Mesenteric fat pad (tissue), 1 donor: ENCODE results near the gene LMOD2. TPM values are rescaled to one million over a fixed set of nuclear protein-coding genes. Genes with fewer than 3 reads are reported as not detected.

ENCODE experiments used
- DNase-seq: peaks from one replicate; pipeline ENCODE4 v3.0.0-alpha.2; 2020; ENCODE audit warnings: low spot score
- total RNA-seq: library from RNA; stranded (reverse); fragmentation: NEBNext Ultra II Directional; extraction: Animal tissue kit (Norgen Biotek cat#: 25700); gene quantifications from one replicate; pipeline ENCODE4 v1.2.1, GENCODE V29; 2021
- donor health status: DM: yes; HTN: yes; CAD: no.

Gene LMOD2
- total RNA-seq, 1 donor from 2014 or later, result not detected

DNA sequence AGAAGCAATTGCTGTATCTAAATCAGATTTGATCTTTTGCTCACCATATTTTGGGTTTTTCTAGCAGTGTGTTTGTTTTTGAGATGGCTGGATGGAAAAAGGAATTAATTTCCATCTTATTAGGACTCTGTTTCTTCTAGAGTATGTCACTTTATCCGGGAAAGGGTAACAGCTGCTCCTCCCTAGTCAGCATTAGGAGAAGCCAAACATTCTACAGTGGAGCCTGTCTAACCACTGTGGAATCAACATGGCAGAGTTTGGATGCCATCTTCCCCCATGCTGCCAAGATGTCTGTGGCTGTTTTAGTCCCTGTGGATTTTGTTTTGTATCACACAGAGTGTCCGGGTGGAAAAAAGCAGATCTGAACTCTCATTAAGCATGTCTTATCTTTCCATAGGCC is 16.0 kb upstream of the LMOD2 start:
- DNase-seq, result no peak

DNA sequence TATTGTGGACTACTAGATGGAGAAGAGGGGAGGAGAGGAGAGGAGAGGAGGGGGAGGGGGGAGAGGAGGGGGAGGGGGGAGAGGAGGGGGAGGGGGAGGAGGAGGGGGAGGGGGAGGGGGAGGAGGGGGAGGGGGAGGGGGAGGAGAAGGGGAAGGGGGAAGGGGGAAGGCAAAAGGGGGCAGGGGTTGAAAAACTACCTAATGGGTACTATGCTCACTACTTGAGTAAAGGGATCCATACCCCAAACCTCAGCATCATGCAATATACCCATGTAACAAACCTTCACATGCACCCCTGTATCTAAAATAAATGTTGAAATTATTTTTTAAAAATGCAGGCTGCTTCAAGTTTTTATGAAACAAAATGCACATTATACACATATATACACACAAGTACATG is 15.1 kb upstream of the LMOD2 start:
- no peak for DNase-seq

DNA sequence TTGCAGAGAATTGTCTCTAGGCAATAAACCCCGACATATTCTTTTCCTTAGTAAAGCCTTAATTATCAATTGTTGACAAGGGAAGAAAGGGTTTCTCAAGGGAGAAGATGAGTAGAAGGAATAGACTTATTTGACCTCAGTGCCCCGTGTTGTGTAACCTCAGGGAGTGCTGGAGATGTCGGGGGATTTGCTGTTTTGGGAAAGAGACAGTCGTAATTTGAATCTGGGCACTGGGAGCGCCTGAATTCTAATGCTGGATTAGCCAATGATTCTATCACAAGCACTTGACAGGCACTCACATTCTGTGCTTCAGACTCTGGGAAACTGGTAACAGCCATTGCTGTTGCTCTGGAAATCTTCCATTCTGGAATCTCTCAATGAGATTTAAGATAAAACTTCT is 13.8 kb upstream of the LMOD2 start:
- no peak for DNase-seq

DNA sequence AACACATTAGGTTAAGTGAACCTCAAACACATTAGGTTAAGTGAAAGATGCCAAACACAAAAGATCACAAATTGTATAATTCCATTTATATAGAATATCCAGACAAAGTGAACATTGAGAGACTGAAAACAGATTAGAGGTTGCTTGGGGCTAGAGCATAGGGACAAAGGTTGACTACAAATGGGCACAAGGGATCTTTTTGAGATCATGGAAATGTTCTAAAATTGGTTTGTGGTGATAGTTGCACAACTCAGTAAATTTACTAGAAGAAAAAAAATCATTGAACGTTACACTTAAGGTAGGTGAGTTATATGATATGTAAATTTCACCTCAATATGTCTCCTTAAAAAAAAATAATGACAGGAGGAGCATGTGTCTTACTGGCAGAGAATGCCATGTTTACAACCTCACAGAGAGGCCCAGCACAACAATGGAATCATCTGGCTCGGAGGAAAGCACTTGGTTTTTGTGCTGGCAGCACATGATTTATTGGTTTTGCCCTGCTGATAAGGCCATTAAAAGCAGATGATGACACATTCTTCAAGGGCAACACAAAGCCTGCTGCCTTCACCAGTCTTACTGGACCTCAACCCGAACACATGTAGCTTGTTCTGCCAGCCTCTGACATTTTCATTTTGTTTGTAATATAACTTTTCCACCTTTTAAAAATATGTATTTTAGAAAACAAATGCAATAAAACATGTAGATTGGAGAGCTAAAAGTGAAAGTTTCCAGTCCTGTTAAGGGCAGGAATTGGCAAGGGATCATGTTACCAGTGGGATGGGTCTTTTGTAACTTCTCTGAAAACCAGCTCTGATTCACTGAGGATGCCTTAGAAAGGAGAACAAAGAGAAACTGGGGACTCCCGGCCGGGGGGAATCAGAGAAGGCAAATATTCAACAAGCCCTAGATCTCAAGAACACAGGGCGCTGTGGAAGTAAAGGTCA is 11.9 kb upstream of the LMOD2 start:
- no peak for DNase-seq

DNA sequence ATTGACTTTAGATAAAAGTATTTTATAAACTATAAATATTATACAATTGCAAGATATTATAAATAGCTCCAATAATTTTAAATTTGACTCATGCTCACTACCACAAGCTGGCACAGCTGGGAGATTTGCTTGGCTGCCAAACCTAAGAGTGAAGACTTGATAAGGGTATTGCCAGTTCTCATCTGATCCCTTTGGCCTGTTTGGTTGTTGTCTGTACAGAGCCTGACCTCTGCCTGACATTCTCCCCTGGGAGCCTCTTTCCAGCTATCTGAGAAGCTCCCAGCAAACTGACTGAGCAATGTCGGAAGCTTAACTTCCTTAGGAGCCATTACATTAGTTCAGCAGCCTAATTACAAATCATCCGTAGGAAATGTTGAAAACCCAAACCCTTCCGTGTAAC is 10.2 kb upstream of the LMOD2 start:
- DNase-seq, result no peak

DNA sequence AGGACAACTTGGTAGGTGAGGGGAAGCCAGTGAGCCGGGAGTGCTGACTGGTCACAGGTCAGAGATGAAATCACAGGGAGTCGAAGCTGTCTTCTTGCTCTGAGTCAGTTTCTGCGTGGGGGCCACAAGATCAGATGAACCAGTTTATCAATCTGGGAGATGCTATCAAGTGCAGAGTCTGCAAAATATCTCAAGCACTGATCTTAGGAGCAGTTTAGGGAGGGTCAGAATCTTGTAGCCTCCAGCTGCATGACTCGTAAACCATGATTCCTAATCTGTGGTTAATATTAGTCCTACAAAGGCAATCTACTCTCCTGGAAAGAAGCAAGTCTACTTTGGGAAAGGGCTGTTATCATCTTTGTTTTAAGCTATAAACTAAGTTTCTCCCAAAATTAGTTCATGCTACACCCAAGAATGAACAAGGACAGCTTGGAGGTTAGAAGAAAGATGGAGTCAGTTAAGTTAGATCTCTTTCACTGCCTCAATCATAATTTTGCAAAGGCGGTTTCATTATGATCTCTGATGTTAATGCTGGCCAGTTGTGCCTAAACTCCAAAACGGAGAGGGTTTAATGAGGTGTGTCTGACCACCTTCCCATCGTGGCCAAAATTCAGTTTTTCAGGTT is 8.4 kb upstream of the LMOD2 start:
- DNase-seq, result no peak

DNA sequence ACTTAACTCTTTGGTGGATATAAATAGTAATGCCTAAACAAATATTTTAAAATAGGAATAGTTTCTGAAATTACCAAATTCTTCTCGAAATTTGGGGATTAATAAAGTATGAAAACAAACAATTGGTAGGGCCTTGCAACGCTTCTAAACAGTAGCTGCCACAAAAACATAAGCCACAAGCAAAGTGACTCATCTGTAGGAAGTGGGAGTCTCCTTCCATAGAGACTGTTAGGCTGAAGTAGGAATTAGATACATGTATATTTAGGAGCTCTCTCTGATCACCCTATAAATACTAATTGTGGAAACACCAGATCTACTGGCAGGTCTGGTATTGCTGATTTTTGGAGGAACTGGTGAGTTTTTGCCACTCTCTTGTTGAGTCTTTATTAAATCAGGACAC is 5.7 kb upstream of the LMOD2 start:
- no peak for DNase-seq

DNA sequence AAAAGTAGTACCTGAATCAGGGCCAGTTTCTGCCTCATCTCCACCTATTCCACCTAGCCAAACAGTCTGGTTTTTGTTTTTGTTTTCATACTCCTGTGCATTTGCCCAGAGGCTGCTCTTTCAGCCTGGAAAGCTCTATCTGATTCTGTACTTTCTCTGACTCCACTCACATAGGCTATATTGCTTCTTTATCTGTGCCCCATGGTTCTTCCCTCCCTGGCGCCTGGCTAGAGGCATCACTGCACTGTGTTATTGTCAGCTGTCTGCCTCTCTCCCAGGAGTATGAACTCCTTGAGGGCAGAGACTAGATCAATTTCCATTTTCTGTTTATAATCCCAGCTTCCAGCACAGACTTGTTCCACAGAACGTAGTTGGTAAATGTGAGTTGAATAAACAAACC is 5.1 kb upstream of the LMOD2 start:
- DNase-seq, result no peak

DNA sequence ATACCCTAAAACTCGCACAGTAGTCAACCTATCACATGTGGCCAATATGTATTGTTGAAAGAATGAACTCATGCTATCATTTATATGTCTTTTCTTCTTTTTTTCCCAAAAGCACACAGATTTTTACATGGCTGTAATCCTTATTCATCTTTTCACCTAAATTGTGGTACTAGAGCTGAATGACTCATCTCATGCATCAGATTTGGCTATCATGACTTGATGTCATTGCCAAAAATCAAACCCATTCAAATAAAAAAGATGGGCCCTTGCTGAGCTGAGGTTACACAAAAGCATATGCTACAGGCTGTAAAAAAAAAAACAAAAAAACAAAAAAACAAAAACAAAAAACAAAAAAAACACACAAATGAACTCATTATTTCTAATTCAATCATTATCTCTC is 3.3 kb upstream of the LMOD2 start:
- no peak for DNase-seq

DNA sequence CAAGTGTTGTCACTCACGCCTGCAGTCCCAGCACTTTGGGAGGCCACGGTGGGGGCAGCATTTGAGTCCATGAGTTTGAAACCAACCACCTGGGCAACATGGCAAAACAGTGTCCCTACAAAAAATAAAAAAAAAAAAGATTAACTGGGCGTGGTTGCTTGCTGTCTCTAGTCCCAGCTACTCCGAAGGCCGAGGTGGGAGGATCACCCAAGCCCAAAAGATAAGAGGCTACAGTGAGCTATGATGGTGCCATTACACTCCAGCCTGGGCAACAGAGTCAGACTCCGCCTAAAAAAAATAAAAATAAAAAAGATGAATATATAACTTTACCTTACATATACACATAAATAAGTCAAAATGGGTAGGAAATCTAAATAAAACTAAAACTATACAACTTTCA is 2.5 kb upstream of the LMOD2 start:
- no peak for DNase-seq

DNA sequence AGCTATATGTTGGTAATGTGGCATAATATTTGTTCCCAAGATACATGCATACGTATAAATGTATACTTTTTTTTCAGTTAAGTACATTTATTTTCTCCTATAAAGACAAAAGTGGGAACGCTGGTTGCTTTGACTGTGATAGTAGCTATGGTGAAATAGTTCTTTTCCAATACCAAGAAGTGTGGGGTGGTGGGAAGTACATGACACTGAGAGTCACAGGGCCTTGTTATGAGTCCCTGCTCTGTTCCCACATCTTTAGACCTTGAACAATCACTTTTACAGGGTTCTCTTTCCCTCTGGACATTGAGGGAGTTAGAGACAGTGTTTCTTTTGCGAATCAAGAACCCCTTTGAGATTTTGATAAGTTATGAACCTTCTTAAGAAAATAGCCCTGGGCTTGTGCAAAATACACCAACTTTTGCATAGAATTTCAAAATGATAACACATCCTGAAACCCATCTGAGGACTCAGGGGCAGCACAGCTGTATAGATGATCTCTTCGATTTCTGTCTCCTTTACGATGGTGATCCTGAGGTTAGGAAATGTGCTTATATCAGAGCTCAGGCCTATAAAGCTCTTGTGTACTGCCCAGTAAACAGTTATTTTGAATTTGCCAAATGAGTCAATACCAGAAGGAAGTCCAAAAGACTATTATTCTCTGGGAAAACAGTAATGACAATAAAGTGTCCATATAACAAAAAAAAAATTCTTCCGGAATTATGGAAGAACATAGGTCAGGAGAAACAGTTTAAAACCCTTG is 1.1 kb downstream of the LMOD2 start:
- DNase-seq, result no peak

DNA sequence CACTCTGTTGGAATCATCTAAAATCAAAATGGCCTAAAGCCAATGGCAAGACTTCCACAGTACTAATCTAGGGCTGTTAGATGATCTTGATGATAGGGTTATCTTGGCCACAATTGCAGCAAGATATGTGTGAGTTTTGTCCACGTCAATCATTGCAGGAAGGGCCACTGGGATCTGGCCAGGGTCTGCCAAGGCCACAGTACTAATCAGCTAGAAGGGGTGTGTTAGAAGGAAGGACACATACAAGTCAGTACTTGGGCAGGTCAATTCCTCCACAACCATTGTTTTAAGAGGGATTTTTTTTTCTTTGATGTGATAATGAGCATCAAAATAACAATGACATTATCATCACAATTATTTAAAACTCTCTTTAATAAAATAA is 1.6 kb downstream of the LMOD2 start:
- DNase-seq, result no peak

DNA sequence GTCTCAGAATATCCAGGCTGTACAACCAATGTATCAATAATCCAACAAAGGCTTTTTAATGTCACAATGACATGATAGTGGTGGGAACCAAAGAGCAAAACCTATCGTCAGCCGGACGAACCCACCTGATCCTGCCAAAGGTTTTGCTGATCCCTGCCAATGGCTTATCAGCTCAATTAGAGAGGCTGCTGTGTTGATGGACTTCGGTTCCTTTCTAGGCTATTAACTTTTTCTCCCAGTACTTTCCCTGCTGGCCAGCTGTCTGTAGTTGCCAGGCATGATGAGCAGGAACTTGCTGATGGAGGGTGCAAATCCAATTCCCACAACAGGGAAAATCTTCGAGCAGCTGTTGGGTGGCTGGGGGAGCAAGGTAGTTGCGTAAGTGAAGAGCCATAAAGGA is 2.4 kb downstream of the LMOD2 start:
- DNase-seq, result no peak

DNA sequence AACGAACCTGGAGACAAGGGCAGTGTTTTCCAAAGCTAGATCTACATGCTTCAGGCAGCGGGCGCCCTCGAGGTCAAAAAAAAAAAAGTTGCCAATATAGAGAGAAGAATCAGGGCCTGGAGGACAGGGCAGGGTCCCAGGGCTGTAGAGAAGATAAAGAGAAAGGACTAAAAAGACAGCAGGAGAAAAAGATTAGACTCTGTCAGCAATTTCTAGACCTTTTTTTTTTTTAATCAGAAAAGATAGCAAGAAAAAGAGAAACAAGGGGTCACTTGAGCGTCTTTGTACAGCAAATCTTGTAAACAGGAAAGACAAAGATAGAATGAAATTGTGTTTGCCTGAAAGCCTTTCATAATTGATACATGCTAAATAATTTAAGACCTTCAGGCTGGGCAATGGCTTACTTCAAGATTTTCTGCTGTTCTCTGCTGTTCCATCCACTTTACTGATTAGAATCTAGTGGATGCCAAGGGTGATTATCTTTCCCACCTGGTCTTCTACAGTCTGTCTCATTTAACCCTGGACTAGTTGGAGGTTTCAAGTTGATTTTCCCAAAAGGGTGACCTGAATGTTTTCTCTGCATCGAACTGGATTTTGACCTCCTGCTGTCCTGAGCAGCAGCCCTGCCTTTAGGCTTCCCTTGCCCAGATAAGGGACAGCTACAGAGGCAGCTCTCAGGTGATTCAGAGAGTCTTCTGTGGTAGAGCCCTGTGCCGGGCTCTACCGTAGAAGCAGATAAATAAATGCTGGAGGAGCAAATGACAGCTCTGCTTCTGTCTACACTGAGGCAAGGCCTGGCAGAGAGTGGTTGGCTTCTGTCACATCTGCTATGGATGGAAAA is 5.1 kb downstream of the LMOD2 start:
- no peak for DNase-seq

DNA sequence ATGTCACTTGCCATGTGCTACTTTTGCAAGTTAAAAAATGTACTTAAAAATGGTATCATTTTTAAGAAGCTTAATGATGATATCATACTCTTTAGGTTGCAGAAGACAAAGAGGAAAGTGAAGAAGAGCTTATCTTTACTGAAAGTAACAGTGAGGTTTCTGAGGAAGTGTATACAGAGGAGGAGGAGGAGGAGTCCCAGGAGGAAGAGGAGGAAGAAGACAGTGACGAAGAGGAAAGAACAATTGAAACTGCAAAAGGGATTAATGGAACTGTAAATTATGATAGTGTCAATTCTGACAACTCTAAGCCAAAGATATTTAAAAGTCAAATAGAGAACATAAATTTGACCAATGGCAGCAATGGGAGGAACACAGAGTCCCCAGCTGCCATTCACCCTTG is 6.1 kb downstream of the LMOD2 start:
- no peak for DNase-seq

DNA sequence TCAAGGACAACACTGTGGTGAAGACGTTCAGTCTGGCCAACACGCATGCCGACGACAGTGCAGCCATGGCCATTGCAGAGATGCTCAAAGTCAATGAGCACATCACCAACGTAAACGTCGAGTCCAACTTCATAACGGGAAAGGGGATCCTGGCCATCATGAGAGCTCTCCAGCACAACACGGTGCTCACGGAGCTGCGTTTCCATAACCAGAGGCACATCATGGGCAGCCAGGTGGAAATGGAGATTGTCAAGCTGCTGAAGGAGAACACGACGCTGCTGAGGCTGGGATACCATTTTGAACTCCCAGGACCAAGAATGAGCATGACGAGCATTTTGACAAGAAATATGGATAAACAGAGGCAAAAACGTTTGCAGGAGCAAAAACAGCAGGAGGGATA is 6.6 kb downstream of the LMOD2 start:
- DNase-seq, result no peak

DNA sequence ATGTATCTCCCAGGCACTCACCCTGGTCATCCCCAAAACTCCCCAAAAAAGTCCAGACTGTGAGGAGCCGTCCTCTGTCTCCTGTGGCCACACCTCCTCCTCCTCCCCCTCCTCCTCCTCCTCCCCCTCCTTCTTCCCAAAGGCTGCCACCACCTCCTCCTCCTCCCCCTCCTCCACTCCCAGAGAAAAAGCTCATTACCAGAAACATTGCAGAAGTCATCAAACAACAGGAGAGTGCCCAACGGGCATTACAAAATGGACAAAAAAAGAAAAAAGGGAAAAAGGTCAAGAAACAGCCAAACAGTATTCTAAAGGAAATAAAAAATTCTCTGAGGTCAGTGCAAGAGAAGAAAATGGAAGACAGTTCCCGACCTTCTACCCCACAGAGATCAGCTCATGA is 7.1 kb downstream of the LMOD2 start:
- DNase-seq, result no peak

DNA sequence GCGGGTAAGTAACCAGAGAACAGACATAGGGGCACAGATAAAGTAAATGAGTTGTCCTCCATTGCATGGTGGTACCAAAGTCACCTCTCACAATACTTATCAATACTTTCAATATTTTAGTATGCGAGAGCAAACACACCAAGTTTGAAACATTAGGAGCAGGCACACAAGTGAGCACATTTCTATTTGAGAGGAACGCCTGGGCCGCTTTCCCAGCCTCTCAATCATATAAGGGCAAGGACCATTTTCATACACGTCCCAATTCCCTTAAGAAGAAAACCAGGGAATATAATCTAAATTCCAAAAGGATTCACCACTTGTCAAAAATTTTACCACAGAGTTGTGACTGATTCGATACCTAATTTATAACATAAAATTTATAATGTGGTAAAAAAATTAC is 7.5 kb downstream of the LMOD2 start:
- DNase-seq, result no peak

DNA sequence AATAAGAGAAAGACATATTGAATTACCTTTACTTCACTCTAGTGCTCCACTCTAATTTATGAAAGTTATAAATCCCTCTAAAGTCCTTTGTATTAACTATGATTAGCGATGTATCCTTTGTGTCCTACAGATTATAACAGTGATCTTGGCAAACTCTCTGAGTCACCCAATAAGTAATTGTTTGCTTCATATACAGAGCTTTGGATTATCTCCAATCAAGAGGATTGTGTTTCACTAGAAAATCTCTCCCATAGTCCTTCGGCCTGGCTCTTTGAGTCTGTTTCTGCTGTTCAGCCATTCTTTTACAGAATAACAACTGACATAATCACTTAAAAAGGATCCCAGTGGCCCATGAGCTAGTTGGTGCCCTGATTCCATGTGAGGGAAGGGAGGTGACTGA is 9.5 kb downstream of the LMOD2 start:
- no peak for DNase-seq

DNA sequence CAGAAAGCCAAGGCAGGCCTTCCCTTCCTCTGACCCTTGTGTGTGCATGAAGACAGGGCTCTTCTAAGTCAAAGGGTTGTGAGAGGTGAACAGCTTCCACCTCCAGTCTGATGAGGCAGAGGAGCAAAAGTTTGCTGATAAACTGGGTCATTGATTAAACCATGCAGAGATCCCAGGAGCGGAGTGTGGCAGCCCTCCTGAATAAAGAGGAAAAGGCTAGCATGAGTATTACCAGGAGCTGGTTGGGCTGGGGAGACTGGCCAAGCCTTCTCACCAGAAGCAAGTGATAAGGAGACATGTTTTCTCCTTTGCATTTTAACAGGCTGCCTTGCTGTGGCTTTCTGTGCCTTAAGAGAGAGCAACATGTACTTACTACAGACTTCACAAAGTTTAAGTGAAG is 10.2 kb downstream of the LMOD2 start:
- DNase-seq, result no peak

DNA sequence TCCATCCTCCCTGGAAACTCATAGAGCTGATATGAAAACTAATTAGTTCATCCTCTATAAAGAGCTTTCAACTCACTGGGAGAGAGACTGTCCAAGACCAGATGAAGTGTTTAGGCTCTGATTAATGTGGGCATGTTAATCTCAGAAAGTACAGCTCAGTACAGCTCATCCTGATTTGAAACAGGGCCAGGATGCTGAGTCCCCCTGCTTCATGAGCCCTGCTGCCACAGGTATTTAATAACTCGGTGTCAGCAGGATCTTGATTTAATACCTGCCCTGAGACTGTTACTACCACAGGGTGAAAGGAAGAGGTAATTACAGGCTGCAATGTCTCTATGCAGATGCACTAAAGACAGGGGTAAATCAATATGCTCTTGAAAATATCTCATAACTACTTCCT is 10.8 kb downstream of the LMOD2 start:
- DNase-seq, result no peak
